ENCODE data around the gene KDM8.

The KDM8 gene

GRCh38 chr16:27203507-27204311 is at the start of gene KDM8:
KDM8 (plus strand) TSS chr16:27203526; CDS start chr16:27210124, 6,598 bp downstream.
- peak; percentile 100 for DNase-seq (ENCODE audit: extremely low read depth, low read depth)
- TF ChIP-seq, protein P1, sequence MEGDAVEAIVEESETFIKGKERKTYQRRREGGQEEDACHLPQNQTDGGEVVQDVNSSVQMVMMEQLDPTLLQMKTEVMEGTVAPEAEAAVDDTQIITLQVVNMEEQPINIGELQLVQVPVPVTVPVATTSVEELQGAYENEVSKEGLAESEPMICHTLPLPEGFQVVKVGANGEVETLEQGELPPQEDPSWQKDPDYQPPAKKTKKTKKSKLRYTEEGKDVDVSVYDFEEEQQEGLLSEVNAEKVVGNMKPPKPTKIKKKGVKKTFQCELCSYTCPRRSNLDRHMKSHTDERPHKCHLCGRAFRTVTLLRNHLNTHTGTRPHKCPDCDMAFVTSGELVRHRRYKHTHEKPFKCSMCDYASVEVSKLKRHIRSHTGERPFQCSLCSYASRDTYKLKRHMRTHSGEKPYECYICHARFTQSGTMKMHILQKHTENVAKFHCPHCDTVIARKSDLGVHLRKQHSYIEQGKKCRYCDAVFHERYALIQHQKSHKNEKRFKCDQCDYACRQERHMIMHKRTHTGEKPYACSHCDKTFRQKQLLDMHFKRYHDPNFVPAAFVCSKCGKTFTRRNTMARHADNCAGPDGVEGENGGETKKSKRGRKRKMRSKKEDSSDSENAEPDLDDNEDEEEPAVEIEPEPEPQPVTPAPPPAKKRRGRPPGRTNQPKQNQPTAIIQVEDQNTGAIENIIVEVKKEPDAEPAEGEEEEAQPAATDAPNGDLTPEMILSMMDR (IDR thresholded peaks at IDR 0.05; ENCODE audit: low read depth, low read length) = no peak

DNA sequence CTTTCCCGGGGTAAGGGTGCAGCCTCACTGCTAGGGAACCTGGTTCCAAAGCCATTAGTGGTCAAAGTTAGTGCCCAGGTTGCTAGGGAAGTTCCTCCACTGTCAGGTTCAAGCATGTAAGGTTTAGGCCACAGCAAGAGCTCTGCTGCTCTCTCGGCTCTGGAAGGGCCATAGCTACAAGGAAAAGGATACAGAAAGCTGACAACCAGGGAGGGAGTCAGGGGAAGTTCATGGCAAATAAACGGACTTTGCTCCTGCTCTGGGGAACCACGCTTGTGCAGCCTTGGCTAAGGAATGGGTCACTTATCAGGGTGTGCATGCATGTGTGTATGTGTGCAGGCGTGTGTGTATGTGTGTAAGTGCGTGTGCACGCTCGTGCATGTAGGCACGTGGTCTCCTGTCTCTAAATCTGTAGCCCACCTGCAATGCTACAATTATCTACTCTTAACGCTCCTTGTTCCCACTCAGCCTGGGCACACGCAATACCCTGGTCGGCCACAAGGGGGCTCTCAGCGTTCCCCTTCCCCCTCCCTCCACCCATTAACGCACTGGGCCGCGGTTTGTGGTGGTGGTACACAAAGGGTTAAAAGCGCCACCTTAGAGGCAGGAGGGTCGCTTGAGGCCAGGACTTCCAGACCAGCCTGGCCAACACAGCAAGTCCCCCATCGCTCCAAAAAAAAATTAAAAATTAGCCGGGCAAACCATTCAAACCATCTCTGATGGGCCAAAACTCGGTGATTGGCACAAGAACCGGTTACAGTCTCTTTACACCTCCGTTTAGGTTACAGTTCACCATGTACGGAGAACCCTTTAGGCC is 48.4 kb upstream of the KDM8 start:
- no peak for DNase-seq (ENCODE audit: extremely low read depth, low read depth)
- TF ChIP-seq, protein P1 (IDR thresholded peaks at IDR 0.05; ENCODE audit: low read depth, low read length) = peak; percentile 99

GRCh38 chr16:27156579-27156978 is 46.7 kb upstream of the KDM8 start:
- TF ChIP-seq, protein P1 (IDR thresholded peaks at IDR 0.05; ENCODE audit: low read depth, low read length) = no peak
- DNase-seq (ENCODE audit: extremely low read depth, low read depth) = no peak

GRCh38 chr16:27161398-27161797 is 41.9 kb upstream of the KDM8 start:
- TF ChIP-seq, protein P1 (IDR thresholded peaks at IDR 0.05; ENCODE audit: low read depth, low read length) = no peak
- DNase-seq (ENCODE audit: extremely low read depth, low read depth) = no peak

DNA sequence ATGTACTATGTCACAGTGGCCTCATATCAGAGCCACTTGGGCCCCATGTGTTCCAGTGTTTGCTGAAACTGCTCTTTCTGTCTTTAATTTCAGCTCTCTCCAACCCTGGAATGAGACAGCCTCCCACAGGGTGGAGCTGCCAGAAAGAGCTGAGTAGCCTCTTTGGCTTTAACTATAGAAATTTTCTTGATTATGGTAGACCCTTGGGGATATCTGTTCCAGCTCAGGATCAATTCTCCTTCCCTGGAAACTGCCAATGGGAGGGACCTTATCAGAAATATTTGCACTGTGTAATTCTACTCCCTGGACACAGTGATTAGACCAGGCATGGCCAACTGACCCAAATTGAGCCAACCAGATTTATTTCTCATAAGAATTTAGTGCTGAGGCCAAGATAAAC is 39.0 kb upstream of the KDM8 start:
- TF ChIP-seq, protein P1 (IDR thresholded peaks at IDR 0.05; ENCODE audit: low read depth, low read length) = no peak; the same call in 1 of the 2 replicates
- no peak for DNase-seq (ENCODE audit: extremely low read depth, low read depth)

DNA sequence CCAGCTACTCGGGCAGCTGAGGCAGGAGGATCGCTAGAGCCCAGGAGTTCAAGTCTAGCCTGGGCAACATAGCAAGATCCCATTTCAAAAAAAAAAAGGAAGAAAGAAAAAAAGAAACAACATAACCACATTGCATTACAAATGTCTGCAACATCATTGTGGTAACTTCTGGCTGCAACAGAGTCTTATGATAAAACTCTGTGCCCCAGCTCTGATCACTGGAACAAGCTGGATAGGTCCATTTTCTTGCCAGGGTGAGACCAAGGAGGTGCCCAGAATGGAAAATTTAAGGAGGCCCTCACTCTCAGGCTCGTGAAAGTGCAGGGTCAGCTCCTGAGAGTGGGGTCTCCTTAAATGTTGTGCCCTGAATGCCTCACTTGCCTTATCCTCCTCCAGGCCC is 37.8 kb upstream of the KDM8 start:
- TF ChIP-seq, protein P1 (IDR thresholded peaks at IDR 0.05; ENCODE audit: low read depth, low read length) = no peak
- DNase-seq (ENCODE audit: extremely low read depth, low read depth) = no peak

DNA sequence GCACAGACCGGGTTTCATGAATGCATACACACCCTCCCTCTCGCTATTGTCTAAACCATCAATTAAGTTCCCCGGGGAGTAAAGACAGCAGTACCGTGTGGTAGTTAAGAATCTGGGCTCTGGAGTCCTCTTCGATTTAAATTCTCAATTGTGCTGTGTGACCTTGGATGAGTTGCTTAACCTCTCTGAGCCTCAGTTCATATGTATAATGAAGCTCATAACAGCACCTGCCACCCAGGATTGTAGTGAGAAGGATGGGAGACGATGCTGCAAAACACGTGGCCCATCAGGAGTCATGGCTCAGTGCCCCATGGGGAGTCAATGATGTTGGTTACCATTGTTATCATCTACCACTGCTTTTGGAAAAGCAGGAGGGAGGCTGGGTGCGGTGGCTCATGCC is 34.5 kb upstream of the KDM8 start:
- TF ChIP-seq, protein P1 (IDR thresholded peaks at IDR 0.05; ENCODE audit: low read depth, low read length) = no peak

More for the DNA sequence above, 34.5 kb upstream of the KDM8 start:
- no peak for DNase-seq (ENCODE audit: extremely low read depth, low read depth)

Measured in AG09319 (cell line).